Measurements from ENCODE around the gene CDRT15. TPM values are rescaled to one million over a fixed set of nuclear protein-coding genes. Genes with fewer than 3 reads are reported as not detected.

CDRT15 gene
- total RNA-seq, 3 donors from 2014 or later (not counting 1 experiment from before 2014, with no cell fraction given) = not detected

DNA sequence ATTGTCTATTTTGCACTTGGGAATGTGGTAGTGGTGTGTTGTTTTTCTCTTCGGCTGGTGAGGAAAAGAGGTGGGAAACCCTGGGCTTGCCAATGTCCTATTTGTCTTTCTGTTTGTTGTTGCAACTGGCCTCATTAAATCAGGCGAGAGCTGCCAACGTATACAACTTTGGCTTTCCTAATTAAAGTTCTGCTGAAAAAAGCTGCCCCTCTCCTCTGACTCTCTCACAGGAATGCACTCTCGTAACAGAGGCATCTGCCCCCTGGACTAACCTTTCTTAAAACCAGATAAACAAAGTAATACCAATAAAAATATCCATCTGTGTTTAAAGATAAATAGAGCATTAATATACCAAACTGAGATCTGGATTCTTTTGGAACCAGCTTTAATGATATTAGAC is 7.8 kb downstream of the CDRT15 start:
- TF ChIP-seq CTCF (IDR thresholded peaks at IDR 0.05) = no peak
- 92% methylated on average over 4 of the region's 4 CpGs for WGBS (ENCODE audit: insufficient coverage)
- no peaks in the 10 kb centered on the region for H3K36me3 ChIP-seq (ENCODE audit: control insufficient read depth, insufficient read depth, low read length)
- Mint-ChIP-seq H3K27ac (no peak overlapping the region), H3K27me3 (ENCODE audit: low read depth in 2 of 2) (peaks cover 5 to 9% of the 10 kb centered on the region in 2 donors), H3K36me3 (no peaks in the 10 kb centered on the region), H3K9me3 (no peaks in the 10 kb centered on the region), H3K4me1 (peaks cover 0 to 14% of the 10 kb centered on the region in 2 donors), H3K4me3 (no peak overlapping the region)
- no peak overlapping the region for H3K27ac ChIP-seq (ENCODE audit: low read length)
- H3K4me1 ChIP-seq (ENCODE audit: control insufficient read depth, insufficient read depth, low read length) = no peaks in the 10 kb centered on the region
- intact Hi-C loops (cut with micrococcal nuclease) = no loop called here
- H3K27me3 ChIP-seq (ENCODE audit: control insufficient read depth, insufficient read depth, low read length) = no peaks in the 10 kb centered on the region
- H3K9me3 ChIP-seq (ENCODE audit: control insufficient read depth, insufficient read depth, low read length) = no peaks in the 10 kb centered on the region
- DNase-seq (no peak), ATAC-seq (no peak)
- H3K4me3 ChIP-seq (ENCODE audit: low read length) = no peak overlapping the region

- intact Hi-C loops (cut with micrococcal nuclease) = no loop called here
- DNase-seq (no peak), ATAC-seq (no peak)
- Histone ChIP-seq H3K27me3 (ENCODE audit: control insufficient read depth, insufficient read depth, low read length) (no peaks in the 10 kb centered on the region), H3K27ac (ENCODE audit: low read length) (no peak overlapping the region), H3K36me3 (ENCODE audit: control insufficient read depth, insufficient read depth, low read length) (no peaks in the 10 kb centered on the region), H3K4me3 (ENCODE audit: low read length) (no peak overlapping the region), H3K9me3 (ENCODE audit: control insufficient read depth, insufficient read depth, low read length) (no peaks in the 10 kb centered on the region), H3K4me1 (ENCODE audit: control insufficient read depth, insufficient read depth, low read length) (no peaks in the 10 kb centered on the region)
- H3K4me3 Mint-ChIP-seq = no peak overlapping the region
- H3K36me3 Mint-ChIP-seq = no peaks in the 10 kb centered on the region
- H3K9me3 Mint-ChIP-seq = no peaks in the 10 kb centered on the region
- WGBS (ENCODE audit: insufficient coverage) = 95% methylated on average over 7 of the region's 7 CpGs
- H3K27me3 Mint-ChIP-seq (ENCODE audit: low read depth in 2 of 2) = peaks cover 5 to 9% of the 10 kb centered on the region in 2 donors
- no peak for TF ChIP-seq CTCF (IDR thresholded peaks at IDR 0.05)
- H3K4me1 Mint-ChIP-seq = peaks cover 0 to 14% of the 10 kb centered on the region in 2 donors
- H3K27ac Mint-ChIP-seq = no peak overlapping the region
These were observed 9.6 kb downstream of the CDRT15 start for GRCh38 chr17:14227052-14227451.

GRCh38 chr17:14225254-14225980 is 11.2 kb downstream of the CDRT15 start:
- 62% methylated on average over 10 of the region's 10 CpGs for WGBS (ENCODE audit: insufficient coverage)
- DNase-seq (no peak), ATAC-seq (no peak)
- intact Hi-C loops (cut with micrococcal nuclease) = no loop called here
- Mint-ChIP-seq H3K4me3 (no peak overlapping the region), H3K9me3 (no peaks in the 10 kb centered on the region), H3K36me3 (no peaks in the 10 kb centered on the region), H3K27ac (no peak overlapping the region), H3K27me3 (ENCODE audit: low read depth in 2 of 2) (peaks cover 5 to 9% of the 10 kb centered on the region in 2 donors), H3K4me1 (peaks cover 0 to 14% of the 10 kb centered on the region in 2 donors)
- H3K27ac ChIP-seq (ENCODE audit: low read length) = no peak overlapping the region
- H3K27me3 ChIP-seq (ENCODE audit: control insufficient read depth, insufficient read depth, low read length) = no peaks in the 10 kb centered on the region
- H3K9me3 ChIP-seq (ENCODE audit: control insufficient read depth, insufficient read depth, low read length) = no peaks in the 10 kb centered on the region
- H3K4me3 ChIP-seq (ENCODE audit: low read length) = no peak overlapping the region
- H3K36me3 ChIP-seq (ENCODE audit: control insufficient read depth, insufficient read depth, low read length) = no peaks in the 10 kb centered on the region
- TF ChIP-seq CTCF (IDR thresholded peaks at IDR 0.05) = no peak
- no peaks in the 10 kb centered on the region for H3K4me1 ChIP-seq (ENCODE audit: control insufficient read depth, insufficient read depth, low read length)

GRCh38 chr17:14222611-14223010 is 14.1 kb downstream of the CDRT15 start:
- intact Hi-C loops (cut with micrococcal nuclease) = no loop called here
- ATAC-seq = no peak
- no peaks in the 10 kb centered on the region for H3K4me1 ChIP-seq (ENCODE audit: control insufficient read depth, insufficient read depth, low read length)
- 97% methylated on average over 4 of the region's 4 CpGs for WGBS (ENCODE audit: insufficient coverage)
- TF ChIP-seq CTCF (IDR thresholded peaks at IDR 0.05) = no peak
- no peak for DNase-seq
- H3K27ac ChIP-seq (ENCODE audit: low read length) = no peak overlapping the region
- Mint-ChIP-seq H3K36me3 (no peaks in the 10 kb centered on the region), H3K27ac (no peak overlapping the region), H3K4me3 (no peak overlapping the region), H3K4me1 (peaks cover 0 to 7% of the 10 kb centered on the region in 2 donors), H3K9me3 (no peaks in the 10 kb centered on the region), H3K27me3 (ENCODE audit: low read depth in 2 of 2) (peaks cover 5 to 9% of the 10 kb centered on the region in 2 donors)
- H3K36me3 ChIP-seq (ENCODE audit: control insufficient read depth, insufficient read depth, low read length) = no peaks in the 10 kb centered on the region
- H3K9me3 ChIP-seq (ENCODE audit: control insufficient read depth, insufficient read depth, low read length) = no peaks in the 10 kb centered on the region
- H3K27me3 ChIP-seq (ENCODE audit: control insufficient read depth, insufficient read depth, low read length) = no peaks in the 10 kb centered on the region
- no peak overlapping the region for H3K4me3 ChIP-seq (ENCODE audit: low read length)

Measured in natural killer cell (primary cell).